Fibroblast of lung (primary cell): ENCODE data around the gene EPHA10. TPM values are rescaled to one million over a fixed set of nuclear protein-coding genes. Genes with fewer than 3 reads are reported as not detected.

ENCODE experiments used
- DNase-seq, 2 donors: peaks; one replicate each; pipeline versions ENCODE4 v3.0.0 to v3.0.0-alpha.2; 2010; ENCODE audit warnings: low read depth in 2 of 2
- H2AFZ ChIP-seq: 2 replicates; pipeline ENCODE4 v1.5.1; 2012; ENCODE audit warnings: low read length, control low read depth, inconsistent platforms
- H3K27ac ChIP-seq: 2 replicates; pipeline ENCODE4 v1.5.1; 2011; ENCODE audit warnings: low read length, control low read depth; ENCODE audit not compliant: insufficient read depth
- H3K27me3 ChIP-seq: 2 replicates; pipeline ENCODE4 v1.5.1; 2011; ENCODE audit warnings: mild to moderate bottlenecking, low read length; ENCODE audit not compliant: control insufficient read depth, insufficient read depth
- H3K36me3 ChIP-seq: 2 replicates; pipeline ENCODE4 v1.5.1; 2011; ENCODE audit warnings: low read length; ENCODE audit not compliant: control insufficient read depth, insufficient read depth
- H3K4me1 ChIP-seq: 2 replicates; pipeline ENCODE4 v1.5.1; 2011; ENCODE audit warnings: low read length; ENCODE audit not compliant: control insufficient read depth, insufficient read depth; ENCODE audit errors: extremely low read depth
- H3K4me2 ChIP-seq: 2 replicates; pipeline ENCODE4 v1.5.1; 2011; ENCODE audit warnings: low read length, control low read depth; ENCODE audit not compliant: insufficient read depth; ENCODE audit errors: extremely low read depth
- H3K4me3 ChIP-seq, 4 experiments: fragments of 200-600 bp in 1 of 4; sonication (generic) in 1 of 4; replicated peaks in 1 of 4; 2 replicates each; pipeline ENCODE4 v1.5.1; 2011 to 2016; ENCODE audit warnings: low read length in 4 of 4, low read depth in 3 of 4, mild to moderate bottlenecking in 3 of 4, control low read depth in 2 of 4, inconsistent platforms in 1 of 4, mixed read lengths in 1 of 4; ENCODE audit not compliant: insufficient read depth in 1 of 4; ENCODE audit errors: control extremely low read depth in 1 of 4
- H3K79me2 ChIP-seq: 2 replicates; pipeline ENCODE4 v1.5.1; 2012; ENCODE audit warnings: mild to moderate bottlenecking, low read length, inconsistent platforms; ENCODE audit not compliant: control insufficient read depth, insufficient read depth
- H3K9ac ChIP-seq: 2 replicates; pipeline ENCODE4 v1.5.1; 2011; ENCODE audit warnings: mild to moderate bottlenecking, low read length, control low read depth; ENCODE audit not compliant: insufficient read depth
- H3K9me3 ChIP-seq: 2 replicates; pipeline ENCODE4 v1.5.1; 2012; ENCODE audit warnings: low read depth, low read length; ENCODE audit not compliant: control insufficient read depth, insufficient read depth
- H4K20me1 ChIP-seq: 2 replicates; pipeline ENCODE4 v1.5.1; 2011; ENCODE audit warnings: low read length; ENCODE audit not compliant: control insufficient read depth, insufficient read depth; ENCODE audit errors: extremely low read depth
- EZH2 ChIP-seq: IDR thresholded peaks from 2 replicates; pipeline ENCODE4 v1.5.1; 2012; ENCODE audit warnings: low read length, control low read depth, mild to moderate bottlenecking; ENCODE audit errors: missing control alignments
- polyA plus RNA-seq, 2 donors: library from polyadenylated mRNA; depleted of rRNA in 1 of 2; stranded (reverse) in 1 of 2; unstranded in 1 of 2; fragments of >200 nt; gene quantifications; 2 replicates each; pipeline ENCODE4 v1.2.1, GENCODE V29; 2011 to 2012; ENCODE audit warnings: missing spikeins in 1 of 2
- total RNA-seq: library from RNA; depleted of rRNA; stranded (reverse); fragments of >200 nt; gene quantifications from 2 replicates; pipeline ENCODE4 v1.2.1, GENCODE V29; 2014
- TF ChIP-seq, protein P1 (sequence below), 2 donors: IDR thresholded peaks in 1 of 2; conservative IDR thresholded peaks in 1 of 2; 1 replicate in 1 of 2; 2 replicates in 1 of 2; pipeline ENCODE4 v1.5.1; 2011 to 2012; ENCODE audit warnings: low read length in 2 of 2, control low read depth in 1 of 2, inconsistent platforms in 1 of 2, low read depth in 1 of 2, mild to moderate bottlenecking in 1 of 2

The EPHA10 gene
- total and polyA plus RNA-seq, 2 donors (not counting 1 experiment from before 2014, with no cell fraction given): under 0.01 TPM; not detected in 1

- Histone ChIP-seq H3K27me3 (peaks cover 9% of the 10 kb centered on the region), H3K4me1 (no peaks in the 10 kb centered on the region)
These were observed 32.9 kb upstream of the EPHA10 start for GRCh38 chr1:37797750-37798345.

GRCh38 chr1:37795340-37796125 lies 30.6 kb upstream of the EPHA10 start:
- DNase-seq: peak; percentile 44 to 48
- Histone ChIP-seq H3K79me2 (no peaks in the 10 kb centered on the region), H3K4me2 (no peak overlapping the region), H3K27me3 (peaks cover 11% of the 10 kb centered on the region), H3K9ac (no peak overlapping the region), H3K36me3 (no peaks in the 10 kb centered on the region), H2AFZ (no peak overlapping the region), H3K4me3 (no peak overlapping the region), H3K4me1 (no peaks in the 10 kb centered on the region), H4K20me1 (no peaks in the 10 kb centered on the region), H3K27ac (no peak overlapping the region), H3K9me3 (no peaks in the 10 kb centered on the region)
- TF ChIP-seq EZH2: no peak
- TF ChIP-seq, protein P1, sequence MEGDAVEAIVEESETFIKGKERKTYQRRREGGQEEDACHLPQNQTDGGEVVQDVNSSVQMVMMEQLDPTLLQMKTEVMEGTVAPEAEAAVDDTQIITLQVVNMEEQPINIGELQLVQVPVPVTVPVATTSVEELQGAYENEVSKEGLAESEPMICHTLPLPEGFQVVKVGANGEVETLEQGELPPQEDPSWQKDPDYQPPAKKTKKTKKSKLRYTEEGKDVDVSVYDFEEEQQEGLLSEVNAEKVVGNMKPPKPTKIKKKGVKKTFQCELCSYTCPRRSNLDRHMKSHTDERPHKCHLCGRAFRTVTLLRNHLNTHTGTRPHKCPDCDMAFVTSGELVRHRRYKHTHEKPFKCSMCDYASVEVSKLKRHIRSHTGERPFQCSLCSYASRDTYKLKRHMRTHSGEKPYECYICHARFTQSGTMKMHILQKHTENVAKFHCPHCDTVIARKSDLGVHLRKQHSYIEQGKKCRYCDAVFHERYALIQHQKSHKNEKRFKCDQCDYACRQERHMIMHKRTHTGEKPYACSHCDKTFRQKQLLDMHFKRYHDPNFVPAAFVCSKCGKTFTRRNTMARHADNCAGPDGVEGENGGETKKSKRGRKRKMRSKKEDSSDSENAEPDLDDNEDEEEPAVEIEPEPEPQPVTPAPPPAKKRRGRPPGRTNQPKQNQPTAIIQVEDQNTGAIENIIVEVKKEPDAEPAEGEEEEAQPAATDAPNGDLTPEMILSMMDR (conservative IDR thresholded peaks at IDR 0.05 in 1 of 2, IDR thresholded peaks at IDR 0.05 in 1 of 2; ENCODE audit: low read depth in 1 of 2, low read length in 2 of 2): no peak

More at GRCh38 chr1:37797750-37798345, 32.9 kb upstream of the EPHA10 start:
- H3K9ac ChIP-seq: no peak overlapping the region
- H3K79me2 ChIP-seq: no peaks in the 10 kb centered on the region
- H3K4me3 ChIP-seq: no peak overlapping the region
- no peak overlapping the region for H3K4me2 ChIP-seq
- TF ChIP-seq, protein P1 (conservative IDR thresholded peaks at IDR 0.05 in 1 of 2, IDR thresholded peaks at IDR 0.05 in 1 of 2; ENCODE audit: low read depth in 1 of 2, low read length in 2 of 2): no peak
- TF ChIP-seq EZH2: no peak
- H4K20me1 ChIP-seq: no peaks in the 10 kb centered on the region
- peak; percentile 38 to 77 for DNase-seq
- no peaks in the 10 kb centered on the region for H3K36me3 ChIP-seq
- H3K9me3 ChIP-seq: no peaks in the 10 kb centered on the region
- no peak overlapping the region for H3K27ac ChIP-seq
- H2AFZ ChIP-seq: no peak overlapping the region
